Kidney epithelial cell (primary cell): ENCODE measurements around the gene CPNE8. TPM values are rescaled to one million over a fixed set of nuclear protein-coding genes. Genes with fewer than 3 reads are reported as not detected.
"Not testable (repeated sequence)": the region's sequence is repeated elsewhere in the genome, so short reads cannot be mapped to it uniquely, and the experiment has no call there.

Source experiments
- DNase-seq: peaks from one replicate; pipeline ENCODE4 v3.0.0-alpha.2; 2010; ENCODE audit warnings: low read depth
- H3K27me3 ChIP-seq: 2 replicates; pipeline ENCODE4 v1.6.0; 2011; ENCODE audit warnings: low read length; ENCODE audit not compliant: control insufficient read depth, insufficient read depth
- H3K36me3 ChIP-seq: 2 replicates; pipeline ENCODE4 v1.5.1; 2011; ENCODE audit warnings: low read length; ENCODE audit not compliant: control insufficient read depth, insufficient read depth
- H3K4me3 ChIP-seq: 2 replicates; pipeline ENCODE4 v1.5.1; 2011; ENCODE audit warnings: low read depth, mild to moderate bottlenecking, control low read depth, low read length
- total RNA-seq: library from RNA; depleted of rRNA; stranded (reverse); fragments of >200 nt; gene quantifications from 2 replicates; pipeline ENCODE4 v1.2.3, GENCODE V29; 2015
- TF ChIP-seq, protein P1 (sequence below): IDR thresholded peaks from 2 replicates; pipeline ENCODE4 v1.5.1; 2011; ENCODE audit warnings: mild to moderate bottlenecking, moderate library complexity, low read length, control low read depth, inconsistent platforms; ENCODE audit not compliant: insufficient read depth, poor library complexity, severe bottlenecking

Gene CPNE8
- total RNA-seq, 1 donor from 2014 or later = 8.0 TPM

DNA sequence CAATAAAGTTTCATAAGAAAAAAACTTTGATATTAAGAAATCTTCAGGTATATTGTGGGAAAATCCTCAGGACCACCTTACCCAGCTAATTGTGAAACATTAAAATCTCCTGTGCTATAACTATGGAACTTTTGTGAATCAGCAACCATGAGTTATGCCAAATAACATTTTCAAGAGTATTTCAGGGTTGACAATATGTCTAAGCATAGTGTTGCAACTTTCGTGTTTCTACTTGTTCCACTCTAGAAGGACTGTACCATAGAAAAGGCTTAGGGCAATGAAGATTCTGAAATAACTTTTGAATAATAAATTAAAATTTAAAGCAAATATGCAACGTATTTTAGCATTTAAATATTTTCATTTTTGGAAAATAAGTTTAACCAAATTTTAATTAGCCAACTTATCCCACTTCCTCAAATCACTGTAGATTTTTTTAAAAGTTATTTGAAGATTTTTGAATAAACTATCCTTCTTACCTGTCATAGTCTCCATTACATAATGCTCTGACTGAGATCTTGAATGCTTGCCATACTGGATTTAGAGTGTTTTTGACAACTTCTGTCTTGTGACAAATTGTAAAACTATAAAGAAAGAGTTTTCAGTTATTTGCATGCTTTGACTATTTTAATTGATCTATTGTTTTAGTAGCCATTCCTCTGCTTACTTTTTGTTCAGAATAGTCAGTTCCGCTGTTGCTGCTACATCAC is 143.6 kb downstream of the CPNE8 start:
- Histone ChIP-seq H3K4me3 (no peak overlapping the region), H3K36me3 (no peaks in the 10 kb centered on the region), H3K27me3 (no peaks in the 10 kb centered on the region)
- no peak for DNase-seq
- TF ChIP-seq, protein P1, sequence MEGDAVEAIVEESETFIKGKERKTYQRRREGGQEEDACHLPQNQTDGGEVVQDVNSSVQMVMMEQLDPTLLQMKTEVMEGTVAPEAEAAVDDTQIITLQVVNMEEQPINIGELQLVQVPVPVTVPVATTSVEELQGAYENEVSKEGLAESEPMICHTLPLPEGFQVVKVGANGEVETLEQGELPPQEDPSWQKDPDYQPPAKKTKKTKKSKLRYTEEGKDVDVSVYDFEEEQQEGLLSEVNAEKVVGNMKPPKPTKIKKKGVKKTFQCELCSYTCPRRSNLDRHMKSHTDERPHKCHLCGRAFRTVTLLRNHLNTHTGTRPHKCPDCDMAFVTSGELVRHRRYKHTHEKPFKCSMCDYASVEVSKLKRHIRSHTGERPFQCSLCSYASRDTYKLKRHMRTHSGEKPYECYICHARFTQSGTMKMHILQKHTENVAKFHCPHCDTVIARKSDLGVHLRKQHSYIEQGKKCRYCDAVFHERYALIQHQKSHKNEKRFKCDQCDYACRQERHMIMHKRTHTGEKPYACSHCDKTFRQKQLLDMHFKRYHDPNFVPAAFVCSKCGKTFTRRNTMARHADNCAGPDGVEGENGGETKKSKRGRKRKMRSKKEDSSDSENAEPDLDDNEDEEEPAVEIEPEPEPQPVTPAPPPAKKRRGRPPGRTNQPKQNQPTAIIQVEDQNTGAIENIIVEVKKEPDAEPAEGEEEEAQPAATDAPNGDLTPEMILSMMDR = no peak

DNA sequence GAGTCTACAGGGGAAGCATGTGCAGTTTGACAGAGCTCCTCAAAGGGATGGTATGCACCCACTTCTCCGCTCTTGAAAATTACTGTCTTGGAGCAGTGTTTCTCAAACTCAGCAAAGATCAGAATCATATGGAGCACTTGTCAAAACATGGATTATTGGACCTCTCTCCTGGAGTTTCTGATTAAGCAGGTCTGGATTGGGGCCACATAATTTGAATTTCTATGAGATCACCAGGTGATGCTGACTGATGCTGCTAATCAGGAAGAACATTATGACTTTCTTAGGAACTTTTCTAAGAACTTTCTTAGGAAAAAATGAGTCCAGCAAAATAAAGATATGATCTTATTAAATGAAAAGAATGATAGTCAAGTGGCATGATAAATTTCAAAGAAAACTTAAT is 144.3 kb downstream of the CPNE8 start:
- TF ChIP-seq, protein P1 = no peak
- H3K36me3 ChIP-seq = no peaks in the 10 kb centered on the region
- no peak overlapping the region for H3K4me3 ChIP-seq
- no peaks in the 10 kb centered on the region for H3K27me3 ChIP-seq
- no peak for DNase-seq

DNA sequence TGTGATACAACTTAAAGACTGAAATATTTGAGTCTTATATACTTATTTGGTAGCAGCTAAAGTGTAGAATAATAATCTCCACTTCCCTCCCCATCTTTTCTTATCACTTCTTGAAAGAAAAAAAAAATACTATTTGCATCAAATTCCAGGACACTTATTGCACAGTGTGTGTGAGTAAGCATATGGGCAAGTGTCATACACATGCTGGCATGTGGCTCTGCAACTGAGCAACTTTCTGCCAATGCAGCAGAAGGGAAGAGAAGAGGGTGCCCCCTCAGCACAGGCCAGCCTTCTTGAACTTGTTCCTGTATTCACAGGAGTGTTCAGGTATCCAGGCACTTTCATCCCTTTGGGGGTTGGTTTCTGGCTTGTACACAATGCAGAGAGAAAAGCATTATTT is 145.8 kb downstream of the CPNE8 start:
- no peak for DNase-seq
- Histone ChIP-seq H3K27me3 (no peaks in the 10 kb centered on the region), H3K4me3 (no peak overlapping the region), H3K36me3 (no peaks in the 10 kb centered on the region)
- TF ChIP-seq, protein P1 = no peak

DNA sequence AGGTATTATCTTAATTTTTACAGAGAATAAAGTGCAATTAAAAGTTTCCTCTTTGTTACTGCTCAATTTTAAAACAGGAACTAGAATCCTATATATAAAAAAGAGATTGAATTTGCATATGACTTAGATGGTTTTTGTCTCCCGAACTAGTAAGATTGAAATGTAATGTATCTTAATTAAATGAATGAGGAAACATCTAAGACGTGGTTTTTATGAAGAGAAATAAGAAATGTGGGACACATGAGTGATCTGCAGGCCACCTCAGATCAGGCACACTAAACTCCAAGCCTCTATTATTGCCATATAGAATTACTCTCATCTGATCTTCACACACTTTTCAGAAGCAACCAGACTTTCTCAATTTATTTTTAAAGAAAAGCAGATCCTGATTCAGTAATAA is 158.6 kb downstream of the CPNE8 start:
- DNase-seq = no peak
- no peak overlapping the region for H3K4me3 ChIP-seq
- TF ChIP-seq, protein P1 = no peak
- no peaks in the 10 kb centered on the region for H3K36me3 ChIP-seq
- H3K27me3 ChIP-seq = no peaks in the 10 kb centered on the region

DNA sequence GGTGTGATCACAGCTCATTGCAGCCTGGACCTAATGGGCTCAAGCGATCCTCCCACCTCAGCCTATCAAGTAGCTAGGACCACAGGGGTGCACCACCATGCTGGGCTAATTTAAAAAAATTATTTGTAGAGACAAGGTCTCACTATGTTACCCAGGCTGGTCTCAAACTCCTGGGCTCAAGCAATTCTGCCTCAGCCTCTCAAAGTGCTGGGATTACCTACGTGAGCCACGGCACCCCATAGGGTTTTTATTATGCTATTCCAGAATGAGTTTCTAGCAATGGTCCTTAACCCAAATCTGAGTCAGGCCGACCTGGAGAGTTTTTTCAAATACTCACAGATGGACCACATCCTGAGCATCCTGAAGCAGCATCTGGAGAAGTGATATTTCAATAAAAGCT is 159.8 kb downstream of the CPNE8 start:
- no peak overlapping the region for H3K4me3 ChIP-seq
- H3K36me3 ChIP-seq = no peaks in the 10 kb centered on the region
- TF ChIP-seq, protein P1 = no peak
- DNase-seq = no peak
- no peaks in the 10 kb centered on the region for H3K27me3 ChIP-seq

DNA sequence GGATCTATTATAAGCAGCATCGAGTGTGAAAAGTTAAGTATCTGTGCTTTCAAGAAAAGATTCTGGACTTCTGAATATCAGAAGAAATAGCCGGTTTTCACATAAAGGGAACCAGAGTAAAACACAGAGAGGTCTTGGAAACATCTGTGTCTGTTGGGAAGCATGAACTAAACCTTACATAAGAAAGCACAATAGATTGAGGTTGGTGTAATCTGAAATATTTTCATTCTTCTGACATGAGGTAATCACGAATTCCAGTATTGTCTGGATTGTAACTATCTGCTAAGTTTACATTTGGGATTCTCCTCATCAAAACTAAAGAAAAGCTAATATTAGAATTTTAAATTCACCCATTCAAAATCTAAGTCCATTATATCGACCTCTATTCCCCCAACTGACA is 161.3 kb downstream of the CPNE8 start:
- TF ChIP-seq, protein P1 = no peak
- H3K36me3 ChIP-seq = no peaks in the 10 kb centered on the region
- no peak overlapping the region for H3K4me3 ChIP-seq
- DNase-seq = no peak
- no peaks in the 10 kb centered on the region for H3K27me3 ChIP-seq

DNA sequence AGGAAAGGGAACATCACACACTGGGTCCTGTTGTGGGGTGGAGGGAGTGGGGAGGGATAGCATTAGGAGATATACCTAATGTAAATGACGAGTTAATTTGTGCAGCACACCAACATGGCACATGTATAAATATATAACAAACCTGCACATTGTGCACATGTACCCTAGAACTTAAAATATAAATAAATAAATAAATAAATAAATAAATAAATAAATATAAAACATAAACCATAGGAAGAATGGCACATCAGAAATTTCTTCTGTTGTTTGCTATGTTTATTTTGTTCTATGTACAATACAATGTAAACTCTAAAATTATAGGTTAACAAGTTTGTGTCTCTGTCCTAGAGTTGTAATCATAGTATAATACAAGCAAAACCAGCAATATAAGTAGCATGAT is 162.9 kb downstream of the CPNE8 start:
- not testable (repeated sequence) for DNase-seq, H3K4me3 ChIP-seq, H3K36me3 ChIP-seq, H3K27me3 ChIP-seq
